ENCODE results near the gene CYRIA. TPM values are rescaled to one million over a fixed set of nuclear protein-coding genes. Genes with fewer than 3 reads are reported as not detected.

Gene CYRIA
- total RNA-seq, 2 experiments from 2014 or later, result 1.3 TPM

DNA sequence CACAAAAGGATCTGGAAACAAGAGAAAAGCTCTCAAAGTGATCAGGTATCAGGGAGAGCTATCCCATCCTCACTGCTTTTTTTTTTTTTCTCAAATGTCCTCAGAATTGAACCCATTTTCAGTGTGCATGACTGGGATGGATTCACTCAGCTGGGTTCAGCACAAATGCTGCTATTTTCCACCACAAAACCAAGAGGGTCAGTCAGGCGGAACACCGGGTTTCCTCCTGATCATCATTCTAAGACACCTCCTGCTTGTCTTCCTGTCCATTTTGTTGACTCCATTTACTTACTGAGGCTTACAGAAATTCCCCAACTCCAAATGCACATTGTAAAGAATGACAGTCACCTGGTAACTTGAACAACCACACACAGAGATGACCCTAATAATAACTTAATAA lies 39.9 kb downstream of the CYRIA start:
- no peak overlapping the region for H3K4me3 Mint-ChIP-seq
- no peaks in the 10 kb centered on the region for H3K36me3 Mint-ChIP-seq (ENCODE audit: low read depth)
- Histone ChIP-seq H3K9me3 (ENCODE audit: control insufficient read depth in 1 of 2, insufficient read depth in 1 of 2, low read length in 2 of 2) (no peaks in the 10 kb centered on the region), H3K36me3 (ENCODE audit: insufficient read depth, low read length) (no peaks in the 10 kb centered on the region), H3K27me3 (ENCODE audit: control insufficient read depth in 1 of 2, insufficient read depth in 2 of 2, low read length in 2 of 2) (no peaks in the 10 kb centered on the region), H3K4me1 (ENCODE audit: insufficient read depth, low read length) (peaks cover 40% of the 10 kb centered on the region), H3K27ac (ENCODE audit: low read depth in 1 of 2, low read length in 2 of 2) (no peak overlapping the region), H3K4me3 (ENCODE audit: low read length) (no peak overlapping the region)
- no peaks in the 10 kb centered on the region for H3K27me3 Mint-ChIP-seq
- no peak for DNase-seq
- intact Hi-C loops (cut with DNase I, micrococcal nuclease), result no loop called here
- ChIA-PET POLR2A (no interaction called here), CTCF (interaction anchor here (1.4 kb wide), 1 partner anchor 25 kb away, joined by 3 read pairs; no protein-coding TSS in a partner anchor)
- no peaks in the 10 kb centered on the region for H3K9me3 Mint-ChIP-seq
- no peak for ATAC-seq (ENCODE audit: poor library complexity)
- TF ChIP-seq CTCF (IDR thresholded peaks at IDR 0.05), result no peak
- peaks cover 53% of the 10 kb centered on the region for H3K4me1 Mint-ChIP-seq (ENCODE audit: low read depth)
- no peak overlapping the region for H3K27ac Mint-ChIP-seq

- peaks cover 37% of the 10 kb centered on the region for H3K4me1 ChIP-seq (ENCODE audit: insufficient read depth, low read length)
- DNase-seq (peak in 3 of 14 experiments; percentile 32 to 67 (median 56)), ATAC-seq (ENCODE audit: poor library complexity) (no peak)
- no peaks in the 10 kb centered on the region for H3K27me3 Mint-ChIP-seq
- H3K27me3 ChIP-seq (ENCODE audit: control insufficient read depth in 1 of 2, insufficient read depth in 2 of 2, low read length in 2 of 2), result no peaks in the 10 kb centered on the region
- peaks cover 53% of the 10 kb centered on the region for H3K4me1 Mint-ChIP-seq (ENCODE audit: low read depth)
- no peak for TF ChIP-seq CTCF (IDR thresholded peaks at IDR 0.05)
- peak overlapping the region; percentile 11 for H3K27ac Mint-ChIP-seq
- no peaks in the 10 kb centered on the region for H3K9me3 ChIP-seq (ENCODE audit: control insufficient read depth in 1 of 2, insufficient read depth in 1 of 2, low read length in 2 of 2)
- no peak overlapping the region for H3K4me3 Mint-ChIP-seq
- no peaks in the 10 kb centered on the region for H3K9me3 Mint-ChIP-seq
- ChIA-PET CTCF (interaction anchor here (1.4 kb wide), 1 partner anchor 25 kb away, joined by 3 read pairs; no protein-coding TSS in a partner anchor), POLR2A (no interaction called here)
- no peaks in the 10 kb centered on the region for H3K36me3 ChIP-seq (ENCODE audit: insufficient read depth, low read length)
- H3K4me3 ChIP-seq (ENCODE audit: low read length), result no peak overlapping the region
- no peak overlapping the region for H3K27ac ChIP-seq (ENCODE audit: low read depth in 1 of 2, low read length in 2 of 2)
- intact Hi-C loops (cut with DNase I, micrococcal nuclease), result no loop called here
- no peaks in the 10 kb centered on the region for H3K36me3 Mint-ChIP-seq (ENCODE audit: low read depth)
Measured at GRCh38 chr2:16625201-16625729, 40.4 kb downstream of the CYRIA start.

- CTCF ChIA-PET, result interaction anchor here (1.4 kb wide), 1 partner anchor 26 kb away, joined by 3 read pairs; no protein-coding TSS in a partner anchor
- no peak for TF ChIP-seq CTCF (IDR thresholded peaks at IDR 0.05)
- POLR2A ChIA-PET, result no interaction called here
Measured at GRCh38 chr2:16624436-16624780, 41.2 kb downstream of the CYRIA start.

More at GRCh38 chr2:16624436-16624780, 41.2 kb downstream of the CYRIA start:
- no peaks in the 10 kb centered on the region for H3K27me3 ChIP-seq (ENCODE audit: control insufficient read depth in 1 of 2, insufficient read depth in 2 of 2, low read length in 2 of 2)
- Mint-ChIP-seq H3K4me3 (no peak overlapping the region), H3K27ac (peak overlapping the region; percentile 11), H3K4me1 (ENCODE audit: low read depth) (peaks cover 49% of the 10 kb centered on the region), H3K36me3 (ENCODE audit: low read depth) (no peaks in the 10 kb centered on the region), H3K9me3 (no peaks in the 10 kb centered on the region), H3K27me3 (no peaks in the 10 kb centered on the region)
- no peaks in the 10 kb centered on the region for H3K36me3 ChIP-seq (ENCODE audit: insufficient read depth, low read length)
- DNase-seq, result no peak
- intact Hi-C loops (cut with DNase I, micrococcal nuclease), result no loop called here
- no peak for ATAC-seq (ENCODE audit: poor library complexity)
- H3K4me1 ChIP-seq (ENCODE audit: insufficient read depth, low read length), result peaks cover 33% of the 10 kb centered on the region
- no peaks in the 10 kb centered on the region for H3K9me3 ChIP-seq (ENCODE audit: control insufficient read depth in 1 of 2, insufficient read depth in 1 of 2, low read length in 2 of 2)
- no peak overlapping the region for H3K4me3 ChIP-seq (ENCODE audit: low read length)
- H3K27ac ChIP-seq (ENCODE audit: low read depth in 1 of 2, low read length in 2 of 2), result no peak overlapping the region

All from CD4-positive, alpha-beta T cell (primary cell).